ENCODE results near the gene GALR2.

Gene GALR2

GRCh38 chr17:76079956-76080767 is 5.6 kb downstream of the GALR2 start:
- DNase-seq (ENCODE audit: low read depth) = peak; percentile 58

DNA sequence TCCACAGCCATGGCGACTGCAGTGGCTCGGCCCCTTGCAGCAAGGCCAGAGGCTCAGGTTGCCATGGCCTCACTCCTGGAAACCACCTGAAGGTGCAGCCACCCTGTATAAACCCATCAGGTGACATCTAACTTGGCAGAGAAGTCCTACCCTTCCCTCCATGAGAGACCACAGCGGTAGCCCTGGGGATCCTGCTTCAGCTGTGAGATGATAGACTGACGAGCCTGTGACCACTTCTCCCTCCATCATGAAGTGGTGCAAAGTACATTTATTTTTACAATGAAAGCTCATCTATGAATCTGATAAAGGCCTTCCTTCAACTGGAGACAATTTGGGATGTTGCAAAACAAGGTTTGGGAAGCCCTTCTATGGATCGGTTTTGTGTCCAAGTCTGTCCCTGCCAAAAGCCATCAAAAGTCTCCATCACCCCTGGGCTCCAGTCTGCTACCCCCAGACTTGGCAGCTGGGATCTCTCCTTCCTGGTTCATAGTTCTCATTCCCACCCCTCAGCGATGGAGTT is 6.2 kb downstream of the GALR2 start:
- DNase-seq (ENCODE audit: low read depth) = no peak

- DNase-seq (ENCODE audit: low read depth) = no peak
Observed at GRCh38 chr17:76081295-76082210, 7.0 kb downstream of the GALR2 start.

- DNase-seq (ENCODE audit: low read depth) = no peak
Observed at GRCh38 chr17:76082326-76083251, 8.0 kb downstream of the GALR2 start.

DNA sequence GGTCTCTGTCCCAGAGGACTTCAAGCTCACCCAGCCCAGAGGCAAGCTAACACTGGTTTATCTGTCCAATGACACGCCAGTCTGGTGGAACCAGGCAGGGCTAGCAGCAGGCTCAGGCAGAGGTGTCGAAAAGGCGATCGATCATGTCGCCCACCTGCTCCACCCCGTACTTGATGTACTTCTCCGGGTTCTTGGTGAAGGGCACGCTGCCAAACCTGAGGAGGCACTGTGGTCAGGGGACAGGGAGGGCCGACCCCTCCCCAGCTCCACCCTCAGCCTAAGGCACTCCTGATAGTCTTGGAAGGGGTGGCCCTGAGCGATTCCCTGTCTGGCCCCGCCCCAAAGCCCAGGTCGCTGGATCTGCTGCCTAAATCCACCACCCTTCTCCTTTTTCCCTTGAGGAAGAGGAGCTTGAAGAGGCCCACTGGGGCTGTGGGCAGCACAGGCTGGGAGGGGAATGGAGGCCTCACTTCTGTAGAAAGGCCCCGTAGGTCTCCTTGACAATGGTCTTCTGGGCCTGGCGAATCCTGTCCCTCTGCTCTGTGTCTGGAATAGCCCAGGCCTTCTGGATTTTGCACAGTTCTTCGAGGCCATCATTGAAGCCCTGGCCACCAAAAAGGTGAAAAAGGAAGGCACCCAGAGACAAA is 9.1 kb downstream of the GALR2 start:
- DNase-seq (ENCODE audit: low read depth) = no peak

DNA sequence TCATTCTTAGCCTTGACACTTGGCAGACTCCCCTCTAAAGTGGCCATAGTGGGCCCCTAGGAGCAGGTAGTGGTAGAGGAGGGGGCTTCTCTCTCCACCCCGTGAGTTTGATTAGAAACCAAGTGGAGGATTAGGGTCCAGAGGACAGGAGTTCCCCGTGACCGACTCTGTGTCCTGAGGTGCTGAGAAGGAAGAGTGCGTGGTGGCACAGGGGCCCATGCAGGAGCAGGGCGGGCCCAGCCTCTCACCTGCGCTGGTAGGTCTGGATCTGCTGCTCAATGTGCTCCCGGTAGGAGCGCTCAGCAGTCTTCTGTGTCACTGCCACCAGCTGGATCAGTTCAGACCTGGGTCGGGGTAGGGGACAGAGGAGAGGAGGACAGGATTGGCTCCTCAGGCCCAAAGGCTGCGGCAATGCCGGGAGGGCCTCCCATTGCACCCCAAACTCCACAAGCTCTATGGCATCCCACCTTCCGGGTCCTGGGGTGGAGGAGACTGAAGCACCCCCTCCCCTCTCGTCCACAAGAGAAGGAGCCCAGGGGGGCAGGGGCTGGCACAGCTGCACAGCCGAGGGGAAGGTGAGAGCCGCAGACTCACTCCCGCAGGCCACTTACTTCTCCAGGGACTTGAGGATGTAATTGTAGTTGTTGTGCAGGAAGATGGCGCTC is 10.6 kb downstream of the GALR2 start:
- DNase-seq (ENCODE audit: low read depth) = no peak

GRCh38 chr17:76085731-76086366 is 11.3 kb downstream of the GALR2 start:
- no peak for DNase-seq (ENCODE audit: low read depth)

DNA sequence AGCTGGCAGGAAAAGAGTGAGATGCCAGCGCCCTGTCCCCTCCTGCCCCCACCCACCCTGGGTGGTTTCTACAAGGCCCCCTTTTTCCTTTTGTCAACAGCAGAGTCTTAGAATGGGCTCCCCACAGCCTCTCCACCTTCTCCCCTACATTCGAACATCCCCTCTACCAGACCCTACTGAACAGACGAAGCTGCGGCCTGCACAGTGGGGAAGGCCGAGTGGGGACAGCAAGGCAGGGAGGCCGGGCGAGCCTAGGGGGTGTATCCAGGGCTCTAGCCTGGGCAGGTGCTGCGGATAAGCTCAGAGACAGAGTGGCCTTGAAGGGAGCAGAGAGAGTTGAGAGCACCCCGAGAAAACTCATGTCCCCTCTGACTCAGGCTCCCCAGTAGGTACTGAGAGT is 11.8 kb downstream of the GALR2 start:
- DNase-seq (ENCODE audit: low read depth) = no peak

DNA sequence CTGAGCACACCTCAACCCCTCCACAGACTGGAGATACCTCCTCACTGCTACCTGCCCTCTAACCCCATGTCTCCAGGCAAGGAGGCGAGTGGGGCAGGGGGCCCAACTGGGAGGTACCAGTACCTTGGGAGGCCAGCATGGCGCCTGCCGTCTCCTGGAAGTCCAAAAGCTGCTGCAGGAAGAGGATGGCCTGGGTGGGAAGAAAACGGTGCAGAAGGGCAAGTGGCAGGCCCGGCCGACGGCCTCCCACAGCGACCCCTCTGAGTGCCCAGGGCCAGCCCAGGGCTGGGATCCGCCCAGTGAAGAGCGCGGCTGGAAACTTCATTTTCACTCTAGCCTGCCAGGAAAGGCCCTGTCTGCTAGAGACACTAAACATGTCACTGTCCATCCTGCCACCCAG is 12.9 kb downstream of the GALR2 start:
- DNase-seq (ENCODE audit: low read depth) = no peak

GRCh38 chr17:76088041-76088867 is 13.7 kb downstream of the GALR2 start:
- DNase-seq (ENCODE audit: low read depth) = no peak

DNA sequence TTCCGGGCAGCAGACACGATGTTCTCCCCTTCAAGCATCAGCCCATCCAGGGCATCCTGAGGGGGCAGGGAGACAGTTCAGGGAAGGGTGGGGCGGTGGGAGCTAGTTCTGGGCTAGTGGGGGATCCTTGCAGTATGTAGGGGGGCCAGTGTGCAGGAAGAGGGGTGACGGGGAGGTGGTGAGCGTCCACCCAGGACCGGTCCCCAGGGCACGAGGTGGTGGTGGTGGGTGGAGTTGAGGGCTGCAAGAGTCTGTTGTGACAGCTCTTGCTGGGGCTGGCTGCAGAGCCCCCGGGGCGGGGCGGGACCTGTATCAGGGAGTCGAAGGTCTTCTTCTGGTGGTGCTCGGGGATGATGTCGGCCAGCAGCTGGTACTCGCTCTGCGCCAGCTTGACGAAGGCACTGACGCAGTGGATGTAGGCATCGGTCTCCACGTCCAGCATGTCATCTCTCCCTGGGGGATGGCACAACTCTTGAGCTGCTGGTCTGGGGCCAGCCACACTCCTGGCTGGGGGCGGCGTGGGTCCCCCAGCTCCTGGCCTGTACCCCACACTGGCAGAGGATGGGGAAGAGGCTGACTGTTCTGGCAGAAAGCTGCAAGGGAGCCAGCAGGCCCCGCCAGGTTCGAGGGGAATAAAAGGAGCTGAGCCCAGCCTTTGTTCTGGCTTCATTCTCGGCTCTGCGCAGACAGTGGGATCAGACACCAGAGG is 14.4 kb downstream of the GALR2 start:
- no peak for DNase-seq (ENCODE audit: low read depth)

DNA sequence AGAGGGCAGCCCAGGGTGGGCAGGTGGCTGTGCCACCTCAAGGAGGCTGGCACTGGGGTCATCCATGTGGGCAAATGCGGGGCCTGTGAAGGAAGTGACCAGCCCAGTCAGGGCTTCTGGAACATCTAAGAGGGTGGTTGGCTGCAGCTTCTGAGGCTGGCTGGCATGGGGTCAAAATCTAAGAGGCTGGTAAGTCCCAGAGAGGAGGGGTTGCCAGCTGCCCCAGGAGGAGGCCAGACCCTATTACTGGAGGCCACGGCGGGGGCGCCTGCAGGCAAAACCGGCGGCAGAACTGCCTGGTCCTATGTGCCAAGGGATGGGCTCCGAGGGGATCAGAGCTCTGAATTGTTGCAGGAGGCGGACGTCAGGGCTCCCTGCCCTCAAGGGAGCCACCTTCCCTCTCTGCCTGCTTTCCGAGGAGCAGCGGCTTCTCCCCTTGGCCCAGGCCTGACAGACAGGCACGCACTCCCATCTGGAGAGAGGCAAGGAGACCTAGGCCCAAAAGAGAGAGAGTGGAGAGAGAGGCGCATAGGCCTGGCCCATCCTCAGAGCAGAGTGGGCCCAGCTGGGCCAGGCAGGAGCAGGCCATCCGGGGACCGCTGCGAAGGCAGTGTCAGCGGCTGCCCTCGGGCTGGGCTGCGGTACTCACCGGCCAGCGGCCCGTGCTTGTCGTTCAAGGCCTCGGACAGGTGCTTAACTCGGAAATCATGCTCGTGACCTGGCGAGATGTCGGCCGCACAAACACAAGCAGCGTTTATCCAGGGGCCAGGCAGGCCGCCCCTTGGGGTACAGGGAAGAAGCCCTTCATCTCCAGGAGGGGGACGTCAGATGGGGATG is 15.3 kb downstream of the GALR2 start:
- no peak for DNase-seq (ENCODE audit: low read depth)

GRCh38 chr17:76090517-76091129 is 16.0 kb downstream of the GALR2 start:
- DNase-seq (ENCODE audit: low read depth) = no peak

DNA sequence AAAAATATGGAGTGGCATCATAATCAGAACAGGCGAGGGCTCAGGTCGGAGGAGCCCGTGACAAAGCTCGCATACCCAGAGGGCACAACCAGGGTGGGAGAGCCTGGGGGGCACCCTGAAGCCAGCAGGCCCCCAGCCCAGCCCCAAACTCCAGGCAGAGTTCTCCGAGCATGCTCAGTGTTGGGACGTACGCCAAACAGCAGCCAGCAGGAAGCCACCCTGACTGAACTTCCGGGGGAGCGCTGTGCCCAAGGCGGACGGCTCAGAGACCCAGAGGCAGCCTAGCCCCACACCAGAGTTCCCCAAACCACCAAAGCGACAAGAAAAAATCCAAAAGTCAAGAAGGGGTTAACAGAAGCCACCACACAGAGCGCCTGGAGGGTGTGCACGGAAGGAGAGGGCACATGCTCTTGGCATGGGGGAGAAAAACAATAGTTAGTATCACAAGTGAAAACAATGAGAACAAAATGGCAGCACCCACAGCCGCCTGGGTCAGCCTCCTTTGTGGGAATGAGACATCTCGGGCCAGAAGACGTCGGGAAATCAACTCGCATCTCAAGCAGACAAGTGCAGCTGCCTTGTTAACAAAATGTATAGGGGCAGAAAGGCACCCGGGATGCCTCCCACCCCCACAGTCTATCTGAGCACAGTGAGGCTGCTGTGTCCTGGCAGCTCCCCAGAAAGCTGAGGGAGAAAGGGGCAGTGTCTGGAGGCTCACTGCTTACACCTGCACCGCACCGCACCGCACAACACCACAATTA is 17.1 kb downstream of the GALR2 start:
- no peak for DNase-seq (ENCODE audit: low read depth)

- no peak for DNase-seq (ENCODE audit: low read depth)
Observed at GRCh38 chr17:76092526-76093413, 18.2 kb downstream of the GALR2 start.

Measured in ELR (cell line).